ENCODE data around the gene LENG1.
A peak's percentile ranks its signal among the peaks of the same experiment; 100 is the strongest.

Gene LENG1

GRCh38 chr19:54164369-54165068 lies 5.0 kb upstream of the LENG1 start:
- peak overlapping the region; percentile 52 for H3K27ac Mint-ChIP-seq
- no peaks in the 10 kb centered on the region for H3K9me3 Mint-ChIP-seq
- DNase-seq (ENCODE audit: low spot score) = peak; percentile 80
- peak overlapping the region; percentile 81 for H3K4me3 Mint-ChIP-seq
- H3K27me3 Mint-ChIP-seq (ENCODE audit: low read depth) = no peaks in the 10 kb centered on the region
- peaks cover 1% of the 10 kb centered on the region for H3K36me3 Mint-ChIP-seq (ENCODE audit: low read depth)
- H3K4me1 Mint-ChIP-seq (ENCODE audit: low read depth) = peaks cover 31% of the 10 kb centered on the region

GRCh38 chr19:54162884-54163283 lies 3.4 kb upstream of the LENG1 start:
- H3K9me3 Mint-ChIP-seq = no peaks in the 10 kb centered on the region
- peaks cover 6% of the 10 kb centered on the region for H3K36me3 Mint-ChIP-seq (ENCODE audit: low read depth)
- peak overlapping the region; percentile 81 for H3K4me3 Mint-ChIP-seq
- no peak for DNase-seq (ENCODE audit: low spot score)
- H3K27ac Mint-ChIP-seq = peak overlapping the region; percentile 55
- no peaks in the 10 kb centered on the region for H3K27me3 Mint-ChIP-seq (ENCODE audit: low read depth)
- peaks cover 37% of the 10 kb centered on the region for H3K4me1 Mint-ChIP-seq (ENCODE audit: low read depth)

DNA sequence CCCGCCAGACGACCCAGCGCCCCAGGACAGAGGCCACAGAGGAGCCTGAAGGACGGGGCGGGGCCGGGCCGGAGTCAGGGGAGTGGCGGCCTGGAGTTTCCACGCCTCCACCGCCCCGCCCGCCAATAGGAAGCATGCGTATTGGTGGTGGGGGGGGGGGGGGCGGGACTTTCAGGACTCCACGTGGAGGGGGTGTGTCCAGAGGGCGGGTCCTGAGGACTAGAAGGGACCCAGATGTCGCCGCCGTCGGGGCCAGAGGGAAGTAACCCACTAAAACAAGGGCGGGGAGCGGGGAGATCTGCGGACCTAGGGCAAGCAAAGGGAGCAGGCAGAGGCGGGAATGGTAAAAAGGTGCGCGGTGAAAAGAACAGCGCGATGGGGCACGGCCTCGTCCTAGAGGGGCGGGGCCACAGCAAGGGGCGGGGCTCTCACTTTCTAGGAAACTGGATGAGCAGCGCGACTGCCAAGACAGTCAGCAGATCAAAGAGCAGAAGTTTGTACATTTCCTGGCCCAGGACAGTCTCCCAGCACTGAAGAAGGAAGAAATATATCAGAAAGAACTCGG lies 2.8 kb upstream of the LENG1 start:
- DNase-seq (ENCODE audit: low spot score) = peak; percentile 75
- Mint-ChIP-seq H3K4me1 (ENCODE audit: low read depth) (peaks cover 37% of the 10 kb centered on the region), H3K9me3 (no peaks in the 10 kb centered on the region), H3K36me3 (ENCODE audit: low read depth) (peaks cover 6% of the 10 kb centered on the region), H3K4me3 (peak overlapping the region; percentile 81), H3K27ac (peak overlapping the region; percentile 76), H3K27me3 (ENCODE audit: low read depth) (no peaks in the 10 kb centered on the region)

DNA sequence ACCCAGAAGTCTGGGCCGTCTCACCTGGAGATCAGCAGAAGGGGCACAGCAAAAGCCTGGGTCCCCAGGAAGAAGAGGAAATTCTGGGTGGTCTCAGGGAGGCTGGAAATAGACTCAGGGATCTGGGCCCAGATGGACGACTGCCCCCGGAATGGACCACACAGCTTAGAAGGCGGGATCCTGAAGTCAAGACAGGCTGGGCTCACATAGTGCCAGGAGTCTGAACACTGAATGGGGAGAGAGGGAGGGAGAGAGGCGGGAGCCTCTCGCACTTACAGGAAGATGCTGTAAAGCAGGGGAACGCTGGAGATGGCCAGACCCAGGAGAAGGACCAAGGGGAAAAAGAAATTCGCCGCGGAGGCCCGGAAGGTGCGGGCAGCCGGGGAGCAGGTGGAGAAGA lies 1.3 kb upstream of the LENG1 start:
- Mint-ChIP-seq H3K4me3 (peak overlapping the region; percentile 100), H3K4me1 (ENCODE audit: low read depth) (peaks cover 41% of the 10 kb centered on the region), H3K9me3 (no peaks in the 10 kb centered on the region), H3K27ac (peak overlapping the region; percentile 100), H3K36me3 (ENCODE audit: low read depth) (peaks cover 15% of the 10 kb centered on the region), H3K27me3 (ENCODE audit: low read depth) (no peaks in the 10 kb centered on the region)
- DNase-seq (ENCODE audit: low spot score) = no peak

- no peaks in the 10 kb centered on the region for H3K9me3 Mint-ChIP-seq
- peak overlapping the region; percentile 100 for H3K27ac Mint-ChIP-seq
- no peaks in the 10 kb centered on the region for H3K27me3 Mint-ChIP-seq (ENCODE audit: low read depth)
- H3K4me3 Mint-ChIP-seq = peak overlapping the region; percentile 100
- peaks cover 41% of the 10 kb centered on the region for H3K4me1 Mint-ChIP-seq (ENCODE audit: low read depth)
- peaks cover 18% of the 10 kb centered on the region for H3K36me3 Mint-ChIP-seq (ENCODE audit: low read depth)
- DNase-seq (ENCODE audit: low spot score) = no peak
These were observed 776 bp upstream of the LENG1 start for GRCh38 chr19:54160182-54160811.

GRCh38 chr19:54158812-54159351 lies 639 bp downstream of the LENG1 start:
- H3K9me3 Mint-ChIP-seq = no peaks in the 10 kb centered on the region
- H3K27ac Mint-ChIP-seq = peak overlapping the region; percentile 100
- peaks cover 45% of the 10 kb centered on the region for H3K4me1 Mint-ChIP-seq (ENCODE audit: low read depth)
- H3K27me3 Mint-ChIP-seq (ENCODE audit: low read depth) = no peaks in the 10 kb centered on the region
- peak; percentile 51 for DNase-seq (ENCODE audit: low spot score)
- peak overlapping the region; percentile 100 for H3K4me3 Mint-ChIP-seq
- H3K36me3 Mint-ChIP-seq (ENCODE audit: low read depth) = peaks cover 30% of the 10 kb centered on the region

- no peaks in the 10 kb centered on the region for H3K27me3 Mint-ChIP-seq (ENCODE audit: low read depth)
- peaks cover 41% of the 10 kb centered on the region for H3K36me3 Mint-ChIP-seq (ENCODE audit: low read depth)
- H3K27ac Mint-ChIP-seq = peak overlapping the region; percentile 6
- peak overlapping the region; percentile 36 for H3K4me3 Mint-ChIP-seq
- H3K4me1 Mint-ChIP-seq (ENCODE audit: low read depth) = peaks cover 36% of the 10 kb centered on the region
- no peaks in the 10 kb centered on the region for H3K9me3 Mint-ChIP-seq
- no peak for DNase-seq (ENCODE audit: low spot score)
These were observed 2.6 kb downstream of the LENG1 start for GRCh38 chr19:54156953-54157352.

DNA sequence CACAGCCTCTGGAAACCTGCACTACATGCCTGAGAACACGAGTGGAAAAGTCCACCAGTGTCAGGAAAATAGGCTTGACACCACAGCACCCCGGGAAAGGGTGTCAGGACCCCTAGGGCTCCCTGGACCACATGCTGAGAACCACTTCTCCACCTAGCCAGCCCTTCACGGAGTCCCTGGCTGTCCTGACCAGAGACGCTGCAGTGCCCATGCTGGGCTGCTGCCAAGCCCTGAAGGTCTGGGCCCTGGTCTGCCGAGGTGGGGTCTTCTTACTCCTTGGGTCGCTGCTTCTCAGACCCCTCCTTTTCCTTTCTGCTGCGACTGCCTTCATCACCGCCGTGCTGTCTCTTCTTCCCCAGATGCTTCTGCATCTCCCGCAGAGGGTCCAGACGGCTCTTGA lies 3.0 kb downstream of the LENG1 start:
- H3K27ac Mint-ChIP-seq = no peak overlapping the region
- no peaks in the 10 kb centered on the region for H3K27me3 Mint-ChIP-seq (ENCODE audit: low read depth)
- no peak overlapping the region for H3K4me3 Mint-ChIP-seq
- H3K9me3 Mint-ChIP-seq = no peaks in the 10 kb centered on the region
- peaks cover 36% of the 10 kb centered on the region for H3K4me1 Mint-ChIP-seq (ENCODE audit: low read depth)
- peaks cover 44% of the 10 kb centered on the region for H3K36me3 Mint-ChIP-seq (ENCODE audit: low read depth)
- no peak for DNase-seq (ENCODE audit: low spot score)

DNA sequence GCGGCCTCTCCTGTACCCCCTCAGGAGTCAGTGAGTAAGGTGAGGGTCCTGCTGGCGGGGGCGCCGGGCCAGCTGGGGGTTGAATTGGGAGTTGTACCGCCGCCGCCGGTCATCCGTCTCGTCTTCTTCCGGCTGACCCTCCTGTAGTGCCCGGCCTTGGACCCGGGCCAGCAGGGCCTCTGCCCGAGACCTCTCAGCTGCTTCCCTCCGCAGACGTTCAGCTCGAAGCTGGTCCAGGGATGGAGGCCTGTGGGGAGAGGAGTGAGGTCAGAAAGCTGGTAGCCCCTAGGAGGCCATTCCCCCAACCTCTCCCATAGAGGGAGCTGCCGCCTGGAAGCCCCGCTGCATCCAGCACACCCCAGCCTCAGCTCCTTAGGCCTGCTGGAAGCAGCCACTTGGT lies 3.8 kb downstream of the LENG1 start:
- Mint-ChIP-seq H3K4me3 (no peak overlapping the region), H3K36me3 (ENCODE audit: low read depth) (peaks cover 49% of the 10 kb centered on the region), H3K9me3 (no peaks in the 10 kb centered on the region), H3K27ac (no peak overlapping the region), H3K4me1 (ENCODE audit: low read depth) (peaks cover 32% of the 10 kb centered on the region), H3K27me3 (ENCODE audit: low read depth) (no peaks in the 10 kb centered on the region)
- DNase-seq (ENCODE audit: low spot score) = no peak

GRCh38 chr19:54154603-54155345 lies 4.7 kb downstream of the LENG1 start:
- peaks cover 54% of the 10 kb centered on the region for H3K36me3 Mint-ChIP-seq (ENCODE audit: low read depth)
- no peak overlapping the region for H3K4me3 Mint-ChIP-seq
- H3K9me3 Mint-ChIP-seq = no peaks in the 10 kb centered on the region
- no peak for DNase-seq (ENCODE audit: low spot score)
- H3K27me3 Mint-ChIP-seq (ENCODE audit: low read depth) = no peaks in the 10 kb centered on the region
- H3K4me1 Mint-ChIP-seq (ENCODE audit: low read depth) = peaks cover 26% of the 10 kb centered on the region
- H3K27ac Mint-ChIP-seq = peak overlapping the region; percentile 65

GRCh38 chr19:54153731-54154326 lies 5.7 kb downstream of the LENG1 start:
- Mint-ChIP-seq H3K4me1 (ENCODE audit: low read depth) (peaks cover 24% of the 10 kb centered on the region), H3K36me3 (ENCODE audit: low read depth) (peaks cover 60% of the 10 kb centered on the region), H3K27me3 (ENCODE audit: low read depth) (no peaks in the 10 kb centered on the region), H3K9me3 (no peaks in the 10 kb centered on the region), H3K27ac (peak overlapping the region; percentile 26), H3K4me3 (no peak overlapping the region)
- no peak for DNase-seq (ENCODE audit: low spot score)

DNA sequence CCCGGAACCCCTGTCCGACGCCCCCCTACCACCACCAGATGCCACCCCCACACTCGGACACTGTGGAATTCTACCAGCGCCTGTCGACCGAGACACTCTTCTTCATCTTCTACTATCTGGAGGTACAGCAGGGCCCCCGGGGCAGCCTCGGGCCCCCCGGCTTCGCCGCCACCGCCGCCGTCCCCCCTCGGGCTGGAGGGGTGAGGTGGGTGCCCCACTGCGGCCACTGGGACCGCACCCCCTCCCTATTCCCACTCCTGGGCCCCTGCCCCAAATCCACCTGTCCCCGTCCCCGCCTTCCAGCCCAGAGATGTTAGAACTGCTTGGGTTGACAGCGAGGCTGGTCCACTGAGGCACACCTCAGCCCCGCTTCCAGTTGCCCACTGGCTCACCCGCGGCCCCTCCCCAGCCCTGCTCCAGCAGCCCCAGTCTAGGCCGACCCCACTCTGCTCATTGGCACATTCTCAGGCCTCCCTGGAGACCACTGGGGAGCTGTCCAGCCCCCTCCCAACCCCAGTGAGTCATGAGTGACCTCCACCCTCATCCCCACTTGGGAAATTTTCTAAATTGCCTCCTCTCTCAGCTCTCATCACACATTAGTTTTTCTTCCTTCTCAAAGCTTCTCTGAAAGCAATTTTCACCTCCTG lies 6.5 kb downstream of the LENG1 start:
- no peak for DNase-seq (ENCODE audit: low spot score)
- H3K4me1 Mint-ChIP-seq (ENCODE audit: low read depth) = peaks cover 17% of the 10 kb centered on the region
- peaks cover 61% of the 10 kb centered on the region for H3K36me3 Mint-ChIP-seq (ENCODE audit: low read depth)
- H3K9me3 Mint-ChIP-seq = no peaks in the 10 kb centered on the region
- H3K4me3 Mint-ChIP-seq = no peak overlapping the region
- H3K27me3 Mint-ChIP-seq (ENCODE audit: low read depth) = no peaks in the 10 kb centered on the region
- H3K27ac Mint-ChIP-seq = peak overlapping the region; percentile 57

- Mint-ChIP-seq H3K4me1 (ENCODE audit: low read depth) (peaks cover 16% of the 10 kb centered on the region), H3K27me3 (ENCODE audit: low read depth) (no peaks in the 10 kb centered on the region), H3K4me3 (no peak overlapping the region), H3K9me3 (no peaks in the 10 kb centered on the region), H3K27ac (no peak overlapping the region), H3K36me3 (ENCODE audit: low read depth) (peaks cover 63% of the 10 kb centered on the region)
- DNase-seq (ENCODE audit: low spot score) = no peak
These were observed 7.3 kb downstream of the LENG1 start for GRCh38 chr19:54152267-54152666.
